ENCODE results near the gene SORCS1. TPM values are rescaled to one million over a fixed set of nuclear protein-coding genes. Genes with fewer than 3 reads are reported as not detected.

SORCS1 gene
- polyA plus RNA-seq, 1 of the 3 experiments (the other 2 are of a cell fraction), result 0.66 TPM

DNA sequence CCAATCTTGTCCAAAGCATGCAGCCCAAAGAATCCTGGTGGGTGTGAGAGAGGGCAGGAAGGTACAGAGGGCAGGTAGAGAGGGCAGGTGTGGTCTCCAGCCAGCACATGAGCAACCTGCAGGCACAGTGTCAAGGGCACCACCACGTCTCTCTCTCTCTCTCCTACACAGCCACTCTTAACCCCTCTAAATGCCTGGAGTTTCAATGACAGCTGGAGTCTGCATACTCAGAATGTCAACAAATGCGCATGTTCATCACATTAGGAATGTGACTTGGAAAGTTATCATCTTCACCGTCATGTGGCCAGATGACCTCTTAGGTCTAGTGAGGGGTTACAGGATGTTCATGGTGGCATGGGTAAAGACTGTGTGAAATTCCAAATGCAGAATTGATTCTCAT, 456.8 kb downstream of the SORCS1 start:
- POLR2A ChIA-PET, result no interaction called here
- no peak for TF ChIP-seq FOSL2 (IDR thresholded peaks at IDR 0.05; ENCODE audit: borderline replicate concordance, low read depth)
- TF ChIP-seq RAD21 (IDR thresholded peaks at IDR 0.05; ENCODE audit: low read length), result no peak
- no peak for TF ChIP-seq NFIC (IDR thresholded peaks at IDR 0.05; ENCODE audit: borderline replicate concordance)
- no peak for TF ChIP-seq EP300 (IDR thresholded peaks at IDR 0.05; ENCODE audit: borderline replicate concordance in 1 of 2, low read depth in 1 of 2, low read length in 1 of 2)
- no peak for TF ChIP-seq FOXM1 (IDR thresholded peaks at IDR 0.05; ENCODE audit: low read depth)
- TF ChIP-seq, protein P1, sequence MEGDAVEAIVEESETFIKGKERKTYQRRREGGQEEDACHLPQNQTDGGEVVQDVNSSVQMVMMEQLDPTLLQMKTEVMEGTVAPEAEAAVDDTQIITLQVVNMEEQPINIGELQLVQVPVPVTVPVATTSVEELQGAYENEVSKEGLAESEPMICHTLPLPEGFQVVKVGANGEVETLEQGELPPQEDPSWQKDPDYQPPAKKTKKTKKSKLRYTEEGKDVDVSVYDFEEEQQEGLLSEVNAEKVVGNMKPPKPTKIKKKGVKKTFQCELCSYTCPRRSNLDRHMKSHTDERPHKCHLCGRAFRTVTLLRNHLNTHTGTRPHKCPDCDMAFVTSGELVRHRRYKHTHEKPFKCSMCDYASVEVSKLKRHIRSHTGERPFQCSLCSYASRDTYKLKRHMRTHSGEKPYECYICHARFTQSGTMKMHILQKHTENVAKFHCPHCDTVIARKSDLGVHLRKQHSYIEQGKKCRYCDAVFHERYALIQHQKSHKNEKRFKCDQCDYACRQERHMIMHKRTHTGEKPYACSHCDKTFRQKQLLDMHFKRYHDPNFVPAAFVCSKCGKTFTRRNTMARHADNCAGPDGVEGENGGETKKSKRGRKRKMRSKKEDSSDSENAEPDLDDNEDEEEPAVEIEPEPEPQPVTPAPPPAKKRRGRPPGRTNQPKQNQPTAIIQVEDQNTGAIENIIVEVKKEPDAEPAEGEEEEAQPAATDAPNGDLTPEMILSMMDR (IDR thresholded peaks at IDR 0.05), result no peak
- no peaks in the 10 kb centered on the region for H3K79me2 ChIP-seq (ENCODE audit: insufficient read depth)
- H3K36me3 ChIP-seq (replicated peaks in 1 of 2; ENCODE audit: control insufficient read depth in 1 of 2, insufficient read depth in 2 of 2, low read length in 1 of 2), result no peaks in the 10 kb centered on the region
- H2AFZ ChIP-seq (ENCODE audit: low read depth), result no peak overlapping the region
- 48% methylated on average over 3 of the region's 3 CpGs for WGBS (ENCODE audit: low lambda C conversion rate)
- CTCF ChIA-PET, result interaction anchor here (0.7 kb wide), 1 partner anchor 16 kb away, joined by 3 read pairs; no protein-coding TSS in a partner anchor
- no peaks in the 10 kb centered on the region for H3F3A ChIP-seq (replicated peaks; ENCODE audit: insufficient read depth)
- H3K9ac ChIP-seq, result no peak overlapping the region
- H3K27me3 ChIP-seq (ENCODE audit: insufficient read depth), result no peaks in the 10 kb centered on the region
- no peak overlapping the region for H3K4me2 ChIP-seq
- no peaks in the 10 kb centered on the region for H3K9me3 ChIP-seq
- H3K9me2 ChIP-seq, result no peaks in the 10 kb centered on the region
- no peak for DNase-seq
- H3K4me3 ChIP-seq (ENCODE audit: low read depth in 2 of 2, low read length in 1 of 2), result no peak overlapping the region
- no peaks in the 10 kb centered on the region for H4K20me1 ChIP-seq (ENCODE audit: insufficient read depth)
- no peak overlapping the region; a peak in 1 of 4 replicates for H3K27ac ChIP-seq (ENCODE audit: low read depth in 2 of 2, low read length in 1 of 2)
- H3K4me1 ChIP-seq (ENCODE audit: control insufficient read depth in 1 of 2, insufficient read depth in 2 of 2, low read depth in 1 of 2, low read length in 1 of 2), result peaks cover 0 to 15% of the 10 kb centered on the region in 2 experiments; a peak in 2 of 4 replicates

- Histone ChIP-seq H3K4me2 (no peak overlapping the region), H3K9me3 (no peaks in the 10 kb centered on the region), H3K4me3 (ENCODE audit: low read depth in 2 of 2, low read length in 1 of 2) (no peak overlapping the region), H4K20me1 (ENCODE audit: insufficient read depth) (no peaks in the 10 kb centered on the region), H3K79me2 (ENCODE audit: insufficient read depth) (no peaks in the 10 kb centered on the region), H2AFZ (ENCODE audit: low read depth) (no peak overlapping the region), H3F3A (replicated peaks; ENCODE audit: insufficient read depth) (no peaks in the 10 kb centered on the region), H3K4me1 (ENCODE audit: control insufficient read depth in 1 of 2, insufficient read depth in 2 of 2, low read depth in 1 of 2, low read length in 1 of 2) (peaks cover 0 to 15% of the 10 kb centered on the region in 2 experiments; a peak in 2 of 4 replicates), H3K9ac (no peak overlapping the region), H3K9me2 (no peaks in the 10 kb centered on the region), H3K36me3 (replicated peaks in 1 of 2; ENCODE audit: control insufficient read depth in 1 of 2, insufficient read depth in 2 of 2, low read length in 1 of 2) (no peaks in the 10 kb centered on the region), H3K27me3 (ENCODE audit: insufficient read depth) (no peaks in the 10 kb centered on the region), H3K27ac (ENCODE audit: low read depth in 2 of 2, low read length in 1 of 2) (peak overlapping the region in 1 of 2 experiments; percentile 47; a peak in 1 of 4 replicates)
- TF ChIP-seq TAF1 (IDR thresholded peaks at IDR 0.05; ENCODE audit: borderline replicate concordance, low read depth, low read length), result no peak
- TF ChIP-seq REST (IDR thresholded peaks at IDR 0.05; ENCODE audit: low read depth, low read length), result no peak
- no peak for TF ChIP-seq FOXJ3 (CRISPR knock-in tag; IDR thresholded peaks at IDR 0.05)
- no peak for TF ChIP-seq USF2 (IDR thresholded peaks at IDR 0.05; ENCODE audit: borderline replicate concordance, low read depth, low read length)
- TF ChIP-seq POLR2AphosphoS5 (IDR thresholded peaks at IDR 0.05; ENCODE audit: low read depth, low read length), result no peak
- no peak for TF ChIP-seq GATA2 (CRISPR knock-in tag; IDR thresholded peaks at IDR 0.05)
- TF ChIP-seq, protein P1 (IDR thresholded peaks at IDR 0.05), result no peak
- TF ChIP-seq, protein P2, sequence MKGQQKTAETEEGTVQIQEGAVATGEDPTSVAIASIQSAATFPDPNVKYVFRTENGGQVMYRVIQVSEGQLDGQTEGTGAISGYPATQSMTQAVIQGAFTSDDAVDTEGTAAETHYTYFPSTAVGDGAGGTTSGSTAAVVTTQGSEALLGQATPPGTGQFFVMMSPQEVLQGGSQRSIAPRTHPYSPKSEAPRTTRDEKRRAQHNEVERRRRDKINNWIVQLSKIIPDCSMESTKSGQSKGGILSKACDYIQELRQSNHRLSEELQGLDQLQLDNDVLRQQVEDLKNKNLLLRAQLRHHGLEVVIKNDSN (IDR thresholded peaks at IDR 0.05; ENCODE audit: borderline replicate concordance, low read depth), result no peak
- no peak for TF ChIP-seq GABPA (IDR thresholded peaks at IDR 0.05; ENCODE audit: low read depth)
- TF ChIP-seq SMC3 (IDR thresholded peaks at IDR 0.05; ENCODE audit: low read depth, low read length), result no peak
- no peak for TF ChIP-seq JUND (IDR thresholded peaks at IDR 0.05)
- ChIA-PET CTCF (interaction anchor here (0.6 to 3.0 kb wide), 74 partner anchors 9 to 1920 kb away, joined by 3 to 18 read pairs (median 4); partner anchors contain the start of gene SORCS1), POLR2A (interaction anchor here (0.6 to 1.4 kb wide), 3 partner anchors 9 to 573 kb away, joined by 3 to 5 read pairs (median 4); partner anchors contain the start of gene SORCS1)
- DNase-seq, result no peak
These were observed 458.4 kb downstream of the SORCS1 start for GRCh38 chr10:106706127-106706526.
